GM21576 (cell line): Measurements from ENCODE around the gene PLOD1.
"Not testable (repeated sequence)": the region's sequence is repeated elsewhere in the genome, so short reads cannot be mapped to it uniquely, and the experiment has no call there.

Experiments used
- ATAC-seq: cut with Tn5 transposase; IDR thresholded peaks from one replicate; pipeline ENCODE4 v1.9.1; 2021; ENCODE audit warnings: mild to moderate bottlenecking, moderate library complexity; ENCODE audit not compliant: unreplicated experiment

PLOD1 gene

DNA sequence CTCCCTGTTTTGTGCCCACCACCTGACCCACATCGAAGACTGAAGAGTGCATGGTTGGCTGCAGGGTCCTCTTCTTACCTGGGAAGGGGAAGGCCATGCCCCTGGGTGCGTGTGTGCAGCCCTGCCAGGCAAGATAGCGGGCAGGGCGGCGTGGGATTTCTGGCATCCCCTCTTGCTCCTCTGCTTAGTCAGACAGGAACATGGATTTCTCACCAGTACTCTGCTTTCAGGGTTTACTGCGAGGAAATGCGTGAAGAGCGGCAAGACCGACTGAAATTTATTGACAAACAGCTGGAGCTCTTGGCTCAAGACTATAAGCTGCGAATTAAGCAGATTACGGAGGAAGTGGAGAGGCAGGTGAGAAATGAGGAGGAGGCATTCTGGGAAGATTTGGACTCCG lies 69.2 kb downstream of the PLOD1 start:
- ATAC-seq, result no peak

DNA sequence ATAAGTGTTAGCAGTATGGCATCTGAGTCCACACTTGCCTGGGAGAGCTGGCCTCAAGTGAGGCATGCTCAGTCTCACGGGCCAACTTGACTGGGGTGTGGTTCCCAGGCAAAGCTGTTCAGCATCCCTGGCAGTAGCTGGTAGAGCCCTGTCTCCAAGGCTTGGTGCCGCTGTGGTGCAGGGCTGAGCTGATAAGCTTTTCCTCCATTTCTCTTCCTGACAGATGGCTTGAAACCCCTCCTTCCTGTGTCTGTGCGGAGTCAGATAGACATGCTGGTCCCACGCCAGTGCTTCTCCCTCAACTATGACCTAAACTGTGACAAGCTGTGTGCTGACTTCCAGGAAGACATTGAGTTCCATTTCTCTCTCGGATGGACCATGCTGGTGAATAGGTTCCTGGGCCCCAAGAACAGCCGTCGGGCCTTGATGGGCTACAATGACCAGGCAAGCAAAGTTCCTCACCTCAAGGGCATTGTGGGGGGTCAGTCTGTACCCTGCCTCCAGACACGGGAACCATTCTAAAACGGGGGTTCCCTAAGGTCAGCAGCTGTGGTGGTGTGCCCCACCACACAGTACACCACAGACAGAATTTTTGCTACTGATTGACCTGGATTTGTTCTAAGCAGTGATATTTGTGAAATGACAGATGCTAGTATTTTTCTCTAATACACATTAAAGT lies 71.1 kb downstream of the PLOD1 start:
- ATAC-seq, result no peak

DNA sequence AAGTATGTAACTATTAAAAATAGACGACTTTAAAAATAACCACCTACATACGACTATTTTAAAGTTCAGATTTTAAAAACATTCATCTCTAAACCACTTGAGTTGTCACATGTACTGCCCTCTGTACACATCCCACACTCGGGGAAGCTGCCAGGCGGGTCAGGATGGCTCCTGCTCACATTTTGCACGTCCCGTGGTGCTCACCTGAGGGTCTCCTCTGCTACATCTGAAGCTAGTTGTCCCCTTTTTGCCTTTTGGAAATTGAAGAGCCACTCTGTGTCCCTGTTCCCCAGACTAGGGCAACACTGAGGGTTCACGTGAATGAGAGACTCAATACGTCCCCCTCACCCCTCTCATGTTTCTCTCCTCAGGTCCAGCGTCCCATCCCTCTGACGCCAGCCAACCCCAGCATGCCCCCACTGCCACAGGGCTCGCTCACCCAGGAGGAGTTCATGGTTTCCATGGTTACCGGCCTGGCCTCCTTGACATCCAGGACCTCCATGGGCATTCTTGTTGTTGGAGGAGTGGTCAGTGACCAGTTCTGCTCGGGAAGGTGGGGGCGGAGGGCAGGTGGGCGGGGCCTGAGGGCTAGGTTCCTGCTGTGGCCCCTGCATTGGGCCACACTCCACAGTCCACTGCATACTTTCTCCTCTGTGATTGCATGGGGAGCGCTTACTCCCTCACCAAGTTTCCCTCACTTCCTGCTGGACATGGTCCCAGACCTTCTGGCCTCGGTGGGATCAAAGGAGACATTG lies 71.8 kb downstream of the PLOD1 start:
- ATAC-seq, result no peak

DNA sequence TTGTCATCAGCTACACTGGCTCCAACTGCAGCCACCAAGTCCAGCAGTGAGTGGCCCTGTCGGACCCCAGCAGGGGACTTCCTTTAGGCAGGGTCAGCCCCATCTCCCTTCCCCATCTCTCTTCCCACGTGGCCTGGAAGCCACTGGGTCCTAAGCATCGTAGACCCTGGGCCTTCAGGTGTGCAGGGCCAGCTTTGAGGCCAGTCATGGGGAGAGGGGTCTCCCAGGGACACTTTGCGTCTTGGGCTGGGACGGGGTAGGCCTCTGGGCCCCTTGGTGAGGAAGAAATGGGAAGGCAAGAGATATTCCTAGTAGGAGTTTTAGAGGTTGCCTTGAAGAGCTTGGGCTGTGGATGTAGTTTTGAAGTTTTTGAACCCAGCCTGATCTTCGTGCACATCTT lies 72.7 kb downstream of the PLOD1 start:
- no peak for ATAC-seq

DNA sequence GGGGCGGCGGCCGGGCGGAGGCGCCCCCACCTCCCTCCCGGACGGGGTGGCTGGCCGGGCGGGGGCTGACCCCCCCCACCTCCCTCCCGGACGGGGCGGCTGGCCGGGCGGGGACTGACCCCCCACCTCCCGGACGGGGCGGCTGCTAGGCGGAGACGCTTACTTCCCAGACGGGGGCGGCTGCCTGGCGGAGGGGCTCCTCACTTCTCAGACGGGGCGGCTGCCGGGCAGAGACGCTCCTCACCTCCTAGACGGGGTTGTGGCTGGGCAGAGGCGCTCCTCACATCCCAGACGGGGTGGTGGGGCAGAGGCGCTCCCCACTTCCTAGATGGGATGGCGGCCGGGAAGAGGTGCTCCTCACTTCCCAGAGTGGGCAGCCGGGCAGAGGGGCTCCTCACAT lies 73.8 kb downstream of the PLOD1 start:
- ATAC-seq, result not testable (repeated sequence)

DNA sequence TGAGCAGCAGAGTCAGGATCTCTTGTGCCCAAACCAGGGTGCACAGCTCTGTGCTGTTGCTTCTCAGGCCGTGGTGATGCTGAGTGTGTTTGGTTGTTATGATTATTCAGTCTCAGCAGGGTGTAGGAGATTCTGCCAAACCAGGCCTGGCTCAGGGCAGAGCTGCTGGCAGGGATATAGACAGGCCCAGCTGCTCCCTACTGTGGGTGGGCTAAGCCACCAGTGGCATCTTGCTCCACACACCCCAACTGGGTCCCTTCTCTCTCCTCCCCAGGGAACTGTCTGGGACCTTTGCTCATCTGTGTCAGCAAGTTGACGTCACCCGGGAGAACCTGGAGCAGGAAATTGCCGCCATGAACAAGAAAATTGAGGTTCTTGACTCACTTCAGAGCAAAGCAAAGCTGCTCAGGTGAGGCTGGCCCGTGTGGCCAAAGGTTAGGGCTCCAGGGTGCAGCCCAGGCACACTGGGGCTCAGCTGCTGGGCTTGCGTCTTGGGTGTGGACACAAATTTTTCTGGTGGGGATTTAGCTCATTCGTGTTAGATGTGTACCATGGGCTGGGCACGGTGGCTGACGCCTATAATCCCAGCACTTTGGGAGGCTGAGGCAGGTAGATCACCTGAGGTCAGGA lies 74.9 kb downstream of the PLOD1 start:
- no peak for ATAC-seq

DNA sequence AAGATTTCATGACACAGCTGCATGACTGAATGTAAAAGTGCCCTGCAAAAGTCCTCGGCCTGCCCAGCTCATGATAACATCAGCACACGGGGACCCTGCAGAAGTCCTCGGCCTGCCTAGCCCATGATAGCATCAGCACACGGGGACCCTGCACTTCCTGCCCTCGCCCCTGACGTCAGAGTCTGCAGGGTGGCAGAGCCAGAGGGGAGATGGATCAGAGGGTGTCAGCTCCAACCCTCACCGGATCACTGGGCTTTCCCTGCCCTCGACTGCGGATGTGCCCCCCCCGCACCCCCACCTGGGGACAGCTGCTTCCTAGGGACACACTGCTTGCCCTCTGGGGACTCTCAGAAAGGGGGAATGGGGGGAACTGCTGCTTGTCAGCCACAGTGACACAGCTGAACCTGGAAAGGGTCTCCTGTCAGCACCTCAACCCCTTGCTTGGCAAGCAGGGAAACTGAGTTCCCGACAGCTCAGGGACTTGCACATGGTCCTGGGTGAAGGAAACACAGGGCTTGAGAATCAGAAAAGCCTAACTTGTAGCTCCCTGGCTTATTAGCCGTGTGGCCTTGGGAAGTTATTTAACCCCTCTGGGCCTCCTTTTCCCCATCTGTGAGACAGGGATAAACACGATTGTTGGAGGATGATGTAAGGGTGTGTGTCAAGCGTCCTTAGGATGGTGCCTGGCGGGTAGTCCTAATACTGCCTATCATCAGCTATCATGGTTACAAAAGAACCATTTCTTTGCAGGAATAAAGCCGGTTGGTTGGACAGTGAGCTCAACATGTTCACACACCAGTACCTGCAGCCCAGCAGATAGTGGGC lies 76.4 kb downstream of the PLOD1 start:
- no peak for ATAC-seq

DNA sequence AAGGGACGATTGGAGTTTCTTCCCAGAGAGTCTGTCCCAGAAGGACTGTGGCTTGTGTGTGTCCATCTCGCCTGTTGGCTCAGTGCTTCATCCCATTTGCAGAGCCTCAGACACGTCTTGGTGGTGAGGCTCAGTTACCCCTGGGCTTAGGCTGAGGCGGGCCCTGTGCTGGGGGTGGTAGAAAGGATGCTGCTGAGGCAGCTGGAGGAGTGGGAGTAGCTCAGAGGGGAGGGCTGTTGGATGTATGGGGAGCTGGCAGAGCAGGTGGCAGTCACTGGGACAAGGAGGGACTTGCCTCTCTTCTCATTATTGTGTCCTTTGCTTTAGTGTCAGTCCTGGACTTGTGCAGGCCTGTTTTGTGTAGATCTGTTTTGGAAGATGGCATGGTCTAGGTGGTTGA lies 77.5 kb downstream of the PLOD1 start:
- no peak for ATAC-seq

DNA sequence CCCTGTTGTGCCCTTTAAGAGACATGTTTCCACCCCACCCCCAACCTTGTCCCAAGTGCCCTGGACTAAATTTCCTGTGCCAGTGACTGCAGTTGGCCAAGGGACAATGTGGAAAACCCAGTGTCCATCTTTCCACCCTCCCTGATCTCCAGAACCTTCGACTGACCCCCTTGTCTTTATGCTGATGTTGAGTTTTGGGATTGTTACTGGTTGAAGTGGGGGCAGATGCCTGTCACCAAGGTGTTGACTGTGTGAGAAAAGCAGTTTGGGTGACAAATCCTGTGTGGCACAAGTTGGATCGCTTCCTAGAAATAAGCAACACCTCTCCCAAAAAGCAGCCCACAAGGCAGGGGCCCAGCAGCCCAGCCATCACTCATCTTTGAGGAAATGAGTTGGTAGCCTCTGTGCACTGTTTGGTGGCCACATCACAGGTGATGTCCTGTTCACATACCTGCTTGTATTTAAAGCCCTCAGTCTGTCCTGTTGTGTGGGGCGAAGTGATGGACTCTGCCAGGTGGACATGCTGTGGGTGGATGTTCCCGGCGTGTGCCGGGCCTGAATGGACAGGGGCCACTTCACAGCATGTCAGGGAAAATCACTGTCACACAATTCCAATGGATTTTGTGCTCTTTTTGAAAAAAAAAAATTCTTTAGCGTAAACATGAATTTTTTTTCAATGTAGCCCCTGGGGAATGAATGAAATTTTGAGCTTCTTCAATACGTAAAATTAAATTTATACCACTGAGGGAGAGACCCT lies 78.2 kb downstream of the PLOD1 start:
- no peak for ATAC-seq

DNA sequence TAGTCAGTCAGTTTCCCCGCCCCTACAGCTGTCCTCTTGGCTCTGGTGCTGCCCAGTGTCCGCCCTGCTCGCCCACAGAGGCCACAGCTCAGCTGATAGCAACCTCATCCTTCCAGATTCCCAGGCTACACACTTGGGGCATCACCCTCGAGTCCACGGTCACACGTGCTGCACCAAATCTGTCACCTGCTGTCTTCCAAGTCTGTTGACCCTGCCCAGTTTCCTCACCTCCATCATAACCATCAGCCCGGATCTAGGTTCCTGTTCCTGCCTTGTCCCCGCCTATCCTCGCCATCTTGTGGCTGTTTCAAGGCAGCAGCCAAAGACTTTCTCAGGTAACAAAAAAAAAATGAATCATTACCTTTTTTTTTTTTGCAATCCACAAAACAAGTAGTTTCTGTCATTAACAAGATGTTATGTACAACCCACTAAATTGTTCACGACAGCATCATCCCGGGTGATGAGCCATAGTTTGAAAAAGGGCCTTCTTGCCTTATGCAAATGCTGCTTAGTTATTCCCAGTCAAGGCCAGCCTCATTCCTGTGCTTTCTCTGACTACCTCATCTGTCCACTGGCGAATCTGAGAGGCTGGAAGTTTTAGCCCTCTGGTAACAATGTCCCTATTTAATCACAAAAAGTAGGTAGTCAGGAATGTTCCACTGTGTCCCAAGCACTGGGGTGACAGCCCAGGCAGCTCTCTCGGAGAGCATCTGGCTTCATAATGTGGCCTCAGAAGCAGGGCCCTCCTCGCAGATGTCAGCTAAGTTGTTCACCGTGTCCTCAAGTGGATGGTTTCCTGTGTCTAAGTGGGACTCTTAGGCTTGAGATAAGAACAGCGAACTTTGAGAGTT lies 79.8 kb downstream of the PLOD1 start:
- no peak for ATAC-seq

DNA sequence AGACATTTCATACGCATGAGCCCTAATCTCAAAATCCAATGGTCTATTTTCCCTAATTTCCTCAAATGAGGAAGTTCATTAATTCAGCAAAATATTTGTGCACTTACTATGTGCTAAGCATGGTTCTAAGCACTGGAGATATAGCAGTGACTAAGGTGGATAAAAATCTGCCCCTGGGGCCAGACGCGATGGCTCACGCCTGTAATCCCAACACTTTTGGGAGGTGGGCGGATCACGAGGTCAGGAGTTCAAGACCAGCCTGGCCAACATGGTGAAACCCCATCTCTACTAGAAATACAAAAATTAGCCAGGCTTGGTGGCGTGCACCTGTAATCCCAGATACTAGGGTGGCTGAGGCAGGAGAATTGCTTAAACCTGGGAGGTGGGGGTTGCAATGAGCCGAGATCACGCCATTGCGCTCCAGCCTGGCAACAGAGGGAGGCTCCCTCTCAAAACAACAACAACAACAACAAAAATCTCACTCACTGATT lies 80.5 kb downstream of the PLOD1 start:
- no peak for ATAC-seq

DNA sequence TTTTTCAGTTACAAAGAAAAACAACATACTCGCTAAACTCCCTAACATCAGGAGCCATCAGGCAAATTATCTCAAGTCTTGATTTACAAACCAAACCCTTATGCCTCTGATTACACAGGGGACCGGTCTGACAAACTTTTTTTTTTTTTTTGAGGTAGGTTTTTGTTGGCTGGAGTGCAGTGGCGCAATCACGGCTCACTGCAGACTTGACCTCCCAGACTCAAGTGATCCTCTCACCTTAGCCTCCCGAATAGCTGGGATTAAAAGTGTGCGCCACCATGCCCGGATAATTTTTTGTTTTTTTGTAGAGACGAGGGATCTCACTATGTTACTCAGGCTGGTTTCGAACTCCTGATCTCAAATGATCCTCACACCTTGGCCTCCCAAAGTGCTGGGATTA lies 81.0 kb downstream of the PLOD1 start:
- ATAC-seq, result no peak

DNA sequence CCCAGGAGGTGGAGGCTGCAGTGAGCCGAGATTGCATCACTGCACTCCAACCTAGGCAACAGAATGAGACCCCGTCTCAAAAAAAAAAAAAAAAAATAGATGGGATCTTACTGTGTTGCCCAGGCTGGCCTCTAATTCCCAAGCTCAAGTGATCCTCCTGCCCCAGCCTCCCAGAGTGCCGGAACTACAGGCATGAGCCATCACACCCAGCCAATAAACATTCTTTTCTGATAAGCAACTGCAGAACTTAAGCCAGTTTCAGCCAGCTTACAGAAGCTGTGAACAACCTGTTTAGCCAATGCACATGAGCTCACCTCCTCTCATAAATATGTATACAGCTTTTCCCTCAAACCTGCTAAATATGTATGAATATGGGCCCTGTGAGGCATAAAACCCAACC lies 81.7 kb downstream of the PLOD1 start:
- ATAC-seq, result no peak

DNA sequence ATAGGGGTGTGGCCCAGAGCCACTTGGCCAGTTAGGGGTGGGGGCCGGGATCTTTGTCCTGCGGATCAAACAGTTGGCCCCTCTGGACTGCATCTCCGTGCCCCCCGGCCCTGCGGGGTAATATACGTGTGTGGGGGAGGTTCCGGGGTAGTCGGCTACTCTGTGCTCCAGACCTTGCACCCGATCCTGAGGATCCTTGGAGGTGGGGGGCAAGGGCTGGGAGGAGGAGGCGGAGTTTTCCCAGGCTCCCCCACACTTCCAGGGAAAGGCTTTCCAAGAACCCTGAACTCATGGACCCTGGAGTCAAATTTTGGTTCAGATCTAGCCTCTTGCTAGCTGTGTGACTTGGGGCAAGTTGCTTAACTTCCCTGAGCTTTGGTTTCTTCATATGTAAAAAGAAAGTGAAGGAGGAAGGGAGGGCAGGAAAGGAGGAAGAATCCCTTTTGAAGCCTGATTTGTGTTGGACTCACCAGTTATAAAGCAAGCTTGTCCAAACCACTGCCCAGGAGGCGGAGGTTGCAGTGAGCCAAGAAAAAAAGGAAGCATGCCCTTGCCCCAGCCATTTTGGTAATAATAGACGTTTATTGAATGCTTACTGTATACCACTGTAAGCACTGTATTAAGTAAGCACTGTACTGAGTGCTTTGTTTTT lies 85.5 kb downstream of the PLOD1 start:
- no peak for ATAC-seq

DNA sequence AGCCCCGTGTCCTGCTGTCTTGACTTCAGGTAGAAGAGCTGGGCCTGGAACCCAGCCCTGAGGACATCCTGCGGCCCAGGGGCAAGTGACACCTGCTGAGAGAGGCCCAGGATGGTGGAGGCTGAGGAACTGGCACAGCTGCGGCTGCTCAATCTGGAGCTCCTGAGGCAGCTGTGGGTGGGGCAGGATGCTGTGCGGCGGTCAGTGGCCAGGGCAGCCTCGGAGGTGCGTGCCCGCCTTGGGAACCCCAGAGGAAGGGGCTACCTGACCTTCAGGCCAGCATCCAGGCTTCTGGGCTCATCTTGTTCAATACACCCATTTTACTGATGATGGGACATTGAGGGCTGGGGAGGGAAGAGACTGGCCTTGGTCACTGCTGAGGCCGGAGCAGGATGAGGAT lies 87.1 kb downstream of the PLOD1 start:
- no peak for ATAC-seq

DNA sequence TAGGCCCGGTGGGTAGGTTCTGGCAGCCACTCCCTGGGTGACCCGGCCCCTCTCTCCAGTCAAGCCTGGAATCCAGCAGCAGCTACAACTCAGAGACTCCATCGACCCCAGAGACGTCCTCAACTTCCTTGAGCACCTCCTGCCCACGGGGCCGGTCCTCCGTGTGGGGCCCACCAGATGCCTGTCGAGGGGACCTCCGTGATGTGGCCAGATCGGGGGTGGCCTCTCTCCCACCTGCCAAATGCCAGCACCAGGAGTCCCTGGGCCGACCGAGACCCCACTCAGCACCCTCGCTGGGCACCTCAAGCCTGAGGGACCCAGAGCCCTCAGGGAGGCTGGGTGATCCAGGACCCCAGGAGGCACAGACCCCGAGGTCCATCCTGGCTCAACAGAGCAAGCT lies 87.5 kb downstream of the PLOD1 start:
- no peak for ATAC-seq
